Cerebellar cortex (tissue), 1 donor: ENCODE measurements around the gene NFU1.
"Not testable (repeated sequence)": the region's sequence is repeated elsewhere in the genome, so short reads cannot be mapped to it uniquely, and the experiment has no call there.

Experiments
- DNase-seq: peaks from one replicate; pipeline ENCODE4 v3.0.0-alpha.2; 2015; ENCODE audit warnings: low spot score

The NFU1 gene

GRCh38 chr2:69450735-69451416 lies 13.6 kb upstream of the NFU1 start:
- no peak for DNase-seq

GRCh38 chr2:69449906-69450305 lies 12.7 kb upstream of the NFU1 start:
- no peak for DNase-seq

GRCh38 chr2:69443673-69444072 lies 6.4 kb upstream of the NFU1 start:
- not testable (repeated sequence) for DNase-seq

GRCh38 chr2:69439499-69439898 lies 2.3 kb upstream of the NFU1 start:
- DNase-seq = not testable (repeated sequence)

DNA sequence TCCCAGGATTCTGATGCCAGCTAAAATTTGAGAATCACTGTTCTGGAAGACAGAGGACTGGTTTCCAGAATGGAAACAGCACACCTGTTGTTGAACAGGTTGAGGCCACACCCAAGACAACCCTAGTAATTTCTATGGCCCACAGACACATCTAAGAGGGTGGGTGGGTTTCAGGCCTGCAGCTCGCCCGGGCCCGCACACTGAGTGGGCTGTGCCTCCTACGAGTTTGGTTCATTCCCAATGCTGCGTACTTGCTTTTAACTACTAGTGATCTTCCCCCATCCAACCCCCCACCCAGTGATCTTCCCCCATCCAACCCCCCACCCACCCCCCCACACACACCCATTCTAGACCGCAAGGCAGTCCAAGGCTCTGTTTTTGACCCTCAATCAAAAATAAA lies 1.3 kb upstream of the NFU1 start:
- no peak for DNase-seq

GRCh38 chr2:69437751-69438154 lies 518 bp upstream of the NFU1 start:
- DNase-seq = no peak

- no peak for DNase-seq
Measured at GRCh38 chr2:69436596-69436937, 668 bp downstream of the NFU1 start.

DNA sequence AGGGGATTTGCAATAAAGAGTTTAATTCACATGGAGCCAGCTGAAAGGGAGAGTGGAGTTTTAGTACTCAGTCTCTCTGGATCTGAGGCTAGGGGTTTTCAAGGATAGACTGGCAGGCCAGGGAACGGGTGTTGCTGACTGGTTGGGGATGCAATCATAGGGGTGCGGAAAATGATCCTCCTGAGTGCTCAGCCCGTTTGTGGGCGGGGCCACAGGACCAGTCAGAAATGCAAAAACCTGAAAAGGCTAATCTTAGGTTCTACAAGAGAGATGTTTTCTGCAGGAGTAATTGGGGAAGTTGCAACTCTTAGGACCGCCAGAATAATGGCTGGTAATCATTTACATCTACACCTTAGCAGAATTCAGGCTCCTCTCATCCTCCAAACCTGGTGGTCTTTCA lies 2.5 kb downstream of the NFU1 start:
- no peak for DNase-seq

DNA sequence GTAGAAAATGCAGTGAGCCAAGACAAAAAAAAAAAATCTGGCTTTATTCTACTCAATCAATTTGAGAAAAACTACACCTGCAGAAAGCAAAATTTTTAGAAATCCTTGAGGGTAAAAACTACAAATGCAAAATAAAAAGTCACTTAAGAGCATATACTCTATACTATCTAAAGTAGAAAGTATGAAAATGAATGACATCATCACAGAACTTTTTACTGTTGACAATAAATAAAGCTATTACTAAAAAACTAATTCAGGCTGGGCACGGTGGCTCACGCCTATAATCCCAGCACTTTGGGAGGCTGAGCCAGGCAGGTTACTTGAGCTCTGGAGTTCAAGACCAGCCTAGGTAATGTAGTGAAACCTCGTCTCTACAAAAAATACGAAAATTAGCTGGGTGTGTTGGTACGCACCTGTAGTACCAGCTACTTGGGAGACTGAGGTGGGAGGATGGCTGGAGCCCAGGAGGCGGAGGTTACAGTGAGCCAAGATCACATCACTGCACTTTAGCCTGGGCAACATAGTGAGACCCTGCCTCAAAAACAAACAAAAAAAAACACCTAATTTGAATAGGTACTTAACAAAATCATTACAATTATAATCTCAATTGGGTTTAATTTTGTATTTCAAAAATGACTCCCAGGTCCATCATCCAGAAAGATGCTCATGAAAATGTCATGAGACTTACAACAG lies 7.6 kb downstream of the NFU1 start:
- no peak for DNase-seq

DNA sequence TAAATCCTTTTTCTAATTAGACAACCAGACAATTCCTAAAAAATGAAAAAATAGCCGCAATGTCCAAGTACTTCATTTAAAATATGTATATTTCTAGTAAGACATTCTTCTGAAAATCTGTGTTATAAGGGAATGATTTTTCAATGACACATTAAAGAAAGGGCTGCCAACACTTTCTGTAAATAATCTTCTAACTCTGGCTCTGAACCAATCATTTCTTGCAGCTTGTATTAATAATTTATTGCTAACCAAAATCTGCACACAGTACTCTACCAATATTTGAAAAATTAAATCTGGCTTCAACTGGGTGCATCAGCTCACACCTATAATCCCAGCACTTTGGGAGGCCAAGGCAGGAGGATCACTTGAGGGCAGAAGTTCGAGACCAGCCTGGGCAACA lies 8.3 kb downstream of the NFU1 start:
- DNase-seq = no peak

GRCh38 chr2:69424419-69424818 lies 12.8 kb downstream of the NFU1 start:
- DNase-seq = no peak

- DNase-seq = no peak
Measured at GRCh38 chr2:69422198-69422597, 15.0 kb downstream of the NFU1 start.

- not testable (repeated sequence) for DNase-seq
Measured at GRCh38 chr2:69419111-69419510, 18.1 kb downstream of the NFU1 start.

DNA sequence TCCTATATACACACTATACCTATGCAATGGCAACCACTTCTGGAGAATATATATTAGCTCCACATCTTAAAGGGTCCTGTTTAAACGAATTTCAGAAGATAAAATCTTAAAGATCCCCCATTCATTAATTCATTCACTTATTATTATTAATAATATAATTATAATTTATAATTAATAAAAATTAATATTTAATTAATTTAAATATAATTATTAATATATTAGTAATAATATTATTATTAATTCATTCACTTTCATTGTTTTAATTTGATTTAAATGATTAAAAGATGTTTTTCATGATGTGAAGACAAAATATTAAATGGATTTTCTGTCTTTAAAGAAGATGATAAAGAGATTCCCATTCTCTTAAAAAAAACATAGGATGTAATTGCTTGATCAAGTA lies 21.1 kb downstream of the NFU1 start:
- DNase-seq = no peak

DNA sequence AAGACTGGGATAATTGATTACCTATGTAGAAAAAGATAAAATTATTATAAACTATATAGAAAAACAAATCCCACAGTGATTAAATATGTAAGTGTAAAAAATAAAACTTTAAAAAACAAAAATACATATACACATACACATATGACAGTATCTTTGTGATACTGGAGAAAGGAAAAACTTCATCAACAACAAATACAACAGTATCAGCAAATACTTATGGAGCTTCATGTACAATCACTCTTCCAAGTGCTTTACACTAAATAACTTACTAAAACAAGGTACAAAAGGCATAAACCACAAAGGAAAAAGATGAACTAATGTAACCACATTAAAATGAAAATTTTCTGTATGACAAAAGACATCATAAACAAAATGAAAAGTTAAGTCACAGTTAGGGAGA lies 26.1 kb downstream of the NFU1 start:
- DNase-seq = no peak

GRCh38 chr2:69405306-69405705 lies 31.9 kb downstream of the NFU1 start:
- no peak for DNase-seq

DNA sequence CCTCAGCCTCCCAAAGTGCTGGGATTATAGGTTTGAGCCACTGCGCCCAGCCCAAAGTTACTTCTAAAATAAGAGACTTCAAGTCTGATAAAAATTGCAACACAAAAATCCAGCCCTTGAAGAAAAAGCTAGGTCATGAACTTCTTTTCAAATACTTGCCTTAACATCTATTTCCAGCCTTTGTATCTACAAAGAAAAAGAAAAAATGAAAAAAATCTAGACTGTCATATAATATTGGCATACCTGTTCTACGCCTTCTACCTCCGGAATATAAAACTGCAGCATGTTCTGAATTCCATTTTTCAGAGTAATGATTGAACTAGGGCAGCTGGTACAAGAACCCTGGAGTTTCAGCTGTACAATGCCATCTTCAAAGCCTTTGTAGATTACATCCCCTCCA lies 37.1 kb downstream of the NFU1 start:
- no peak for DNase-seq

DNA sequence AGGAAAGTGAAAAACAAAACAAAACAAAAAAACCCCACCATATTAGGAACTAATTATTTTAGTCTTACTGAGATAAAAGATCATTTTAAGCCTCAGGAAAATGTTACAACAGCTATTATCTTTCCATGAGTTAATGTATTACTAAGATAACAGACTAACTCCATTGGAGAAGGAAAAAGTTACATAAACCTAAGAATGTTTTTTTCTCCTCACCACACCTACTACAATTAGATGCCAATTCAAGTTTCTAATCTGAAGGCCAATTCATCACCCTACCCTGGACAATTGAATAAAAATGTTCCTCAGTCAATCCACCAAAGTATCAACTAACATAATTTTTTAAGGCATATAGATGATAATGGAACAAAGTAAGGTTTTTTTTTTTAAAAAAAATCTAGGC lies 40.0 kb downstream of the NFU1 start:
- DNase-seq = no peak

DNA sequence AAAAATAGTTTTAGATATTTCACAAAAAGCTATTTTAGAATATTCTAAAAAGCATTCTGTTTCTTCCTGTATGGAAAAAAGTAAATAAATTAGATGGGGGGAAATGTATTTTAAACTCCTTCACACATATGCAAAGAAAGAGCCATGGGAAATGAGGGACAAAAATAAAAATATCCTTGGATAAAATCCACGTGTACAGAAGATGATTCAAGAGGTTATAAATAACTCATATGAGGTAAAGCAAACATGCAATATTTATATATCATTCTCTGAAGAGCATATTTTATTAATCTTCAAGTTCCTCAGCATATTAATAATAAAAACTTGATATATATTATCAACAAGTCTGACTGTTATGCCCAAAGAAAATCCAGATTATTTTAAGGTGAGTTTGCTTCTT lies 41.4 kb downstream of the NFU1 start:
- DNase-seq = no peak

DNA sequence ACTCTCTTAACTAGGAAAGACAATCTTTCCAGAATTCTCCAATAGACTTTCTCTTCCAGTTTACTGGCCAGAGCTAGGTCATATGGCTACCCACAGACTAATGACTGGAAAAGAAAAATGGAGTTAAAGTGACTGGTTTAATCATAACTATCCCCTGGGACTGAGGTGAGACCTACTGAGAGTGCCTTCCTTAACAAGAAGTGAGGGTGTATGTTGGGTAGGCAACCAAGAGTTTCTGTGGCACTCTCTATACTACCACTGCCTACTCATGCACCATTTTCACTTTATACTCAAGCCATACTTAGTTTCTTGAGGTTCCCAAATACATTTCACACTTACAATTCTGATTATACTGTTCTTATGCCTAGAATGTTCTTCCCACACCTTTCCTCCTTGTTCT lies 43.3 kb downstream of the NFU1 start:
- DNase-seq = no peak

DNA sequence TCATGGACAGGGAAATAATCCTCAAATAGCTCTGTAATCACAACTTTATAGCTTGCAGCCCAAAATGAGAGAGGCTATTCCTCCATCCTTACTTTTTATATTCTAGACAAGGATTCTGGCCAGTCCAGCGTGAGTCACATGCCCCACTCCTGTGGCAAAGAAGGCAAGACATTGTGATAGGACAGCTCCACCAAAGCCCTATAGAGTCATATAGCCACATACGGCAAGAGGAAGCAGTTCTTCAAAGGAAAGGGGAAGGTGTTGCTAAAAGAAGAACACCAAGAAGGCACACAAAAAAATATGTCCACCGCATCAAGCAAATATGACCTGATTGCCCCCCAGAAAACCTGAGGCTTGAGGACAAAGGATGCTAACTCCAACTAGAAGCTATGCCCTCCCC lies 46.8 kb downstream of the NFU1 start:
- no peak for DNase-seq

DNA sequence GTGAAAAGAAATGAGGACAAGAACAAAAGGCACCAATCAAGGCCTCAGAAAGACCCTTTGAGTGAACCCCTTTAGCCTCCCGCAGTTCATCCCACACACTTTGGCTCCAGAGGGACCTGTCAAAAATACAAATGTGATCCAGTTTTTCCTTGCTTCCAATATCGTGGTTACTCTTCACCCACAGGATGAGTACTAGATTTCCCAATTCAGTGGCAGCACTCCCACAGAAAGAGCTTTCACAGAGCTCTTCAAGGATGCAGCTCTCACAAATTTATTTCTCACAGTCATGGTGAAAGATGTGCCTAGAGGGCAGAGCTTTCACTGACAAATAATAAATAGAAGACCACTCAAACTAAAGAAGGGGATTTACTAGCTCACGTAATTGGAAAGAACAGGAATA lies 47.2 kb downstream of the NFU1 start:
- no peak for DNase-seq

GRCh38 chr2:69389271-69389670 lies 48.0 kb downstream of the NFU1 start:
- no peak for DNase-seq
